Activated T-helper 9 cell treated with anti-CD3 and anti-CD28 coated beads, Interleukin-2, amount 50 U/mL, for 16 hours (primary cell): Measurements from ENCODE around the gene THSD1.
A peak's percentile ranks its signal among the peaks of the same experiment; 100 is the strongest.

ENCODE experiments used
- DNase-seq: peaks from one replicate; pipeline ENCODE4 v3.0.0-alpha.2; 2020; ENCODE audit warnings: low read depth

The THSD1 gene

GRCh38 chr13:52405767-52406494 is at the start of gene THSD1:
THSD1 (minus strand) TSS chr13:52406172; CDS start chr13:52402600, 3,572 bp downstream.
- peak; percentile 0 for DNase-seq

GRCh38 chr13:52455677-52456041 is 49.7 kb upstream of the THSD1 start:
- DNase-seq: peak; percentile 66

- DNase-seq: peak; percentile 88
Measured at GRCh38 chr13:52454820-52455676, 49.1 kb upstream of the THSD1 start, which contains the start of gene CKAP2. CKAP2 (plus strand) TSS chr13:52455478; CDS start chr13:52455557, 79 bp downstream.

- no peak for DNase-seq
Measured at GRCh38 chr13:52454459-52454819, 48.5 kb upstream of the THSD1 start.

- no peak for DNase-seq
Measured at GRCh38 chr13:52452470-52452869, 46.5 kb upstream of the THSD1 start.

- DNase-seq: no peak
Measured at GRCh38 chr13:52451135-52451804, 45.3 kb upstream of the THSD1 start.

GRCh38 chr13:52450793-52451116 is 44.8 kb upstream of the THSD1 start:
- DNase-seq: no peak

- peak; percentile 96 for DNase-seq
Measured at GRCh38 chr13:52450012-52450792, 44.2 kb upstream of the THSD1 start, which contains the start of gene VPS36. VPS36 (minus strand) TSS chr13:52450634; CDS start chr13:52450594, 40 bp downstream.

- DNase-seq: no peak
Measured at GRCh38 chr13:52449331-52450011, 43.5 kb upstream of the THSD1 start.

- DNase-seq: no peak
Measured at GRCh38 chr13:52447815-52448552, 42.0 kb upstream of the THSD1 start.

GRCh38 chr13:52447354-52447753 is 41.4 kb upstream of the THSD1 start:
- no peak for DNase-seq

GRCh38 chr13:52446265-52446664 is 40.3 kb upstream of the THSD1 start:
- no peak for DNase-seq

- no peak for DNase-seq
Measured at GRCh38 chr13:52432456-52432855, 26.5 kb upstream of the THSD1 start.

GRCh38 chr13:52428295-52428694 is 22.3 kb upstream of the THSD1 start:
- DNase-seq: no peak

GRCh38 chr13:52421216-52421615 is 15.2 kb upstream of the THSD1 start:
- no peak for DNase-seq

GRCh38 chr13:52419080-52419479 is 13.1 kb upstream of the THSD1 start:
- no peak for DNase-seq

GRCh38 chr13:52414963-52415362 is 9.0 kb upstream of the THSD1 start:
- no peak for DNase-seq

- DNase-seq: no peak
Measured at GRCh38 chr13:52414051-52414450, 8.1 kb upstream of the THSD1 start.

GRCh38 chr13:52412128-52412527 is 6.2 kb upstream of the THSD1 start:
- DNase-seq: no peak

GRCh38 chr13:52411629-52412028 is 5.7 kb upstream of the THSD1 start:
- DNase-seq: no peak
